DOHH2 (cell line): ENCODE data around the gene SYNE4.

Source experiments
- EZH2phosphoT487 ChIP-seq: fragments of 200-600 bp; sonication (generic); IDR thresholded peaks from 2 replicates; pipeline ENCODE4 v1.6.1; 2017; ENCODE audit warnings: borderline replicate concordance, mild to moderate bottlenecking, antibody characterized with exemption, low read length, moderate library complexity, mixed read lengths
- TF ChIP-seq, protein P1 (sequence below): fragments of 200-600 bp; sonication (generic); IDR thresholded peaks from one replicate; pipeline ENCODE4 v1.5.1; 2014; ENCODE audit warnings: antibody characterized with exemption, mild to moderate bottlenecking, low read depth, low read length; ENCODE audit not compliant: poor library complexity, severe bottlenecking

- TF ChIP-seq, protein P1, sequence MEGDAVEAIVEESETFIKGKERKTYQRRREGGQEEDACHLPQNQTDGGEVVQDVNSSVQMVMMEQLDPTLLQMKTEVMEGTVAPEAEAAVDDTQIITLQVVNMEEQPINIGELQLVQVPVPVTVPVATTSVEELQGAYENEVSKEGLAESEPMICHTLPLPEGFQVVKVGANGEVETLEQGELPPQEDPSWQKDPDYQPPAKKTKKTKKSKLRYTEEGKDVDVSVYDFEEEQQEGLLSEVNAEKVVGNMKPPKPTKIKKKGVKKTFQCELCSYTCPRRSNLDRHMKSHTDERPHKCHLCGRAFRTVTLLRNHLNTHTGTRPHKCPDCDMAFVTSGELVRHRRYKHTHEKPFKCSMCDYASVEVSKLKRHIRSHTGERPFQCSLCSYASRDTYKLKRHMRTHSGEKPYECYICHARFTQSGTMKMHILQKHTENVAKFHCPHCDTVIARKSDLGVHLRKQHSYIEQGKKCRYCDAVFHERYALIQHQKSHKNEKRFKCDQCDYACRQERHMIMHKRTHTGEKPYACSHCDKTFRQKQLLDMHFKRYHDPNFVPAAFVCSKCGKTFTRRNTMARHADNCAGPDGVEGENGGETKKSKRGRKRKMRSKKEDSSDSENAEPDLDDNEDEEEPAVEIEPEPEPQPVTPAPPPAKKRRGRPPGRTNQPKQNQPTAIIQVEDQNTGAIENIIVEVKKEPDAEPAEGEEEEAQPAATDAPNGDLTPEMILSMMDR: no peak
- no peak for TF ChIP-seq EZH2phosphoT487
Measured at GRCh38 chr19:35960432-35960972, 48.1 kb downstream of the SYNE4 start.
